NCI-H2107 (cell line): ENCODE results near the gene TPPP3.
A peak's percentile ranks its signal among the peaks of the same experiment; 100 is the strongest.

Source experiments
- DNase-seq: peaks from one replicate; lab custom pipeline; 2025; lab: John Stamatoyannopoulos, UW

The TPPP3 gene

GRCh38 chr16:67404740-67405226 lies 11.5 kb upstream of the TPPP3 start:
- no peak for DNase-seq

- DNase-seq, result no peak
Measured at GRCh38 chr16:67403976-67404555, 10.8 kb upstream of the TPPP3 start.

DNA sequence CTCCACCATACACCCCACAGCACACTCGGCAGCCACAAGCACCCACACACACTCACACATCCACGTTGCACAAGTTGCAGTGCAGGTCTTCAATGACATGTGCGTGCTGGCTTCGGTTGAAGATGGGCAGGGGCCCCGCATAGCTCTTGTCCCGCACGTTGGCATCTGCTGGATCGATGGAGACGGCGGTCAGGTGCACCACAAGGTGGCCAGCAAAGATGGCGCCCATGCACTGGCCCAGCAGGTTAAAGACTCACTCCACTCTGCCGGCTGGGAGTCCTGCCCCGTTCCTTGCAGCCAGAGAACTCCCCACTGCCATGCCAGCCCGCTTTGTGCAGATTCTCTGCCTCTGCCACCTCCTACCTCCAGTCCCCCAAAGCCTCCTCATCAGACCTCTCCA lies 7.6 kb upstream of the TPPP3 start:
- DNase-seq, result no peak

GRCh38 chr16:67399749-67400704 lies 6.7 kb upstream of the TPPP3 start:
- DNase-seq, result peak; percentile 53

DNA sequence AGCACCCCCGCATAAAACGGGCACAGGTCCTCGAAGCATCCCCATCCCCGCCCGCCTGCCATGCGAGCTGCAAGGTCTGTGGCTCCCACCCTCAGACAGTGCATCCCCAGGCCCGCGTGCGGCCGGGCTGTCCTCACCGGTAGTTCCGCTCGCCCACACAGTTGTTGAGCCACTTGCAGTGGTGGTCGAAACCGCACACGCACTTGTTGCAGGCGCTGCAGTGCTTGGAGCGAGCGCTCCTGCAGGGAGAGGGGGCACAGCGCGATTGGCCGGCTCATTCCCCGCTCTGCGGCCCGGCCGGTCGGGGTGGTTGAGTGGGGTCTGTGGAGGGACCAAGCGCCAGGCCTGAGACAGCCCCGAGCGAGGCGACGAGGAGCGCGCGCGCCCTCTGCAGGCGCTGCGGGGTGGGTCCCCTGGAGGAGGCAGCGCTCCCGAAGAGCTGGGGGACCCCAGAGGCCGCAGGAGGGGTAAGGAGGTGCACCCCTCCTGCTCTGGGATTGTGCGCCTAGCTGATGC lies 6.0 kb upstream of the TPPP3 start:
- no peak for DNase-seq

DNA sequence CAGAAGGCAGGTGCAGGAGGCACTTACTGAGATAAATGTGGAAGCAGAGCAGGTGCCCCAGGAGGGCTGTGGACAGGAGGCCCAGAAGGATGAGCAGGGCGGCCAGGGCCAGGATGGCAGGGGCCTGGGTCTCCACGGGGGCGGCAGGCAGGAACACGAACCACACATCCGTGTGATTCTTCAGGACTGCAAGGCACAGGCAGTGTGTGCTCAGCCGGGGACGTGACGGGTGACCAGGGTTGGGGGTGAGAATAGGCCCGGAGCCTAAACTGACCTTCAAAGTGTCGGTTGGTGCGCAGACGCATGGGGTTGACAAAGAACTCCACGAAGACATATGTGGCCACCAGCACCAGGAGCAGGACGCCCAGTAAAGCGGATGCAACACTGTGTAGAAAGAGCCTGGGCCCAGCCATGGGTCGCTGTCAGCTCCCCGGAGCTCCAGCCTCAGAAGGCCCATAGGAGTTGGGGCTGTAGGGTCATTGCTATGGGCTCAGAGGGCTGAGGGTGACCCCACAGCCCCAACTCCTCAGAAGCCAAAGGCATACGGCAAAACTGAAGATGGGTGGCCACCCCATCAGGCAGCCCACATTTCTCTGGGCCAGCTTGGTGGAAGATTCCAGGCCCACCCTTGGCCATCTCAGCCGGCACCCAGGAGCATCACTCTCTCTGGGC lies 5.4 kb upstream of the TPPP3 start:
- DNase-seq, result no peak

GRCh38 chr16:67397812-67398545 lies 4.7 kb upstream of the TPPP3 start:
- peak; percentile 49 for DNase-seq

DNA sequence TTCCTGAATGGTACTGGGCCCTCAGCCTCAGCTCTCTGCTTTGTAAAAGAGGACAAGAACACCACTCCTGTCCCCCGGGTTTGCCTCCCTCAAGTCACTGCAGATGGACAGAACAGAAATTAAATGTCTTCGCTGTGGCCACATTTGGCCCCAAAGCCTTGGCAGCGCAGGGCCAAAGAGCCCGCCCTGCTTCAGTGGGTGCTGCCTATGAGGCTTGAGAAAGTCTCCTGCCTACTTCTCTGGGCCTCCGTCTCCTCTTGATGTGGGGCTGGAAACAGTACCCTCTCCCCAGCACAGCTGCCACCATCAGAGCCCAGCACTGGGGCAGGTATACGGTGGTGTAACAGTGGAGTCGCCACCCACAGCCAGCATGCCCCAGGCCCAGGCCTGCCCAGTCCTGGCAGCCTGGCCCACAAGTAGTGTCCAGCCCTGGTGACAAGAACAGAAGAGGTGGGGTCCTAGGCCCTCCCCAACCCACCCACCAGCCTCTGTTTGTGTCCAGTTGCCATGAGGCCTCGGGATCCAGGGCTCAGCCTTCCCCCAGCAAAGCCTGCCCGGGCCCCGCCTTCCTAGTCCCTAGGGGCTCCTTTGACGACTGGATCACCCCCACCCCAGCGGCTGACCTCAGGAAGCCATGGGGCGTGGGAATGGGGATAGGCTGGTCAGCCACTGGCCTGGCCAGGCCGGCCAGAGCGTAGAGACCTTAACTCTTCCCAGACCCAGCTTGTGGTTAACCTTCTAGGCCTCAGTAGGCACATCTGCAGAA lies 3.9 kb upstream of the TPPP3 start:
- DNase-seq, result no peak

GRCh38 chr16:67396159-67397035 lies 3.1 kb upstream of the TPPP3 start:
- DNase-seq, result peak; percentile 91

GRCh38 chr16:67395458-67396158 lies 2.3 kb upstream of the TPPP3 start:
- peak; percentile 90 for DNase-seq

GRCh38 chr16:67395105-67395457 lies 1.8 kb upstream of the TPPP3 start:
- no peak for DNase-seq

DNA sequence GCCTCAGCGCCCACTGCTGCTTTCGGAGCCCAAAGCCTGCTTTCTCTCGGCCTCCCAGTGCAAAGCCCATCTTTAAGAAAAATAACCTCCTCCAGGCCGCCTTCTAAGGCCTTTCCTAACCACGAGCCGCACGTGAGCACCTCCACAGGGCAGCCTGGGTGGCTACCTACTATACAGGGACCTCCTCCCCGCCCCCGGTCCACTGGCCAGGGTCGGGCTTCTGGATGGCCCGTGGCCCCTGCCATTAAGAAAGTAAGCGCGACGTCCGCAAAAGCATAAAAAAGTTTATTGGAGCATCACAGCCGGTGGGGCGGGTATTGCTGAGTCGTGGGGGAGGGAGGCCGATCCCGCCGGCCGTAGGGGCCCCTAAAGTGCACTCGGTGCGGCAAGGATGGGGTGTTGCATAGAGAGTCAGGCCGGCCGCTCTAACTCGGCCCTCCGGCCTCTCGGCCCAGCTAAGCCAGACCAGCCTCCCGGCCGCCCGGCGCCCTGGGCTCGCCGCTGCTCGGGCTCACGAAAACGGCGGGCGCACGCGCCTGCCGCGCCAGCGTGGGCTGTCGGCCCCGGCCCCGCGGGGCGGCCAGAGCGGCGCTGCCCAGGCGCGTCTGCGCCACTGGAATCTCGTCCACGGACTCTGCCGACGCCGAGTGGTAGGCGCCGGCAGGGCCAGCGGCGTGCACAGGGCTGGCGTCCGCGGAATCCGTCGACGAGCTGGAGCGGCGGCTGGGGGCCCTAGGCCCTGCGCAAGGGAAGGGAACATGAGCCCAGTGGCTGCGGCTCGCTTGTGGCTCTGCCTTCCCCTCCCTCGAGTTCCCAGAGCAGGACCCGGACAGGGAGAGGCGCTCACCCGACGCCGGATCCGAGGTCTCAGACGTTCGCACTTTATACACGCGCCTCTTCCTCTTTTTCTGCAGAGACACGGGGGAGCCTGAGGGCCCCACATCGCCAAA lies 1.1 kb upstream of the TPPP3 start:
- DNase-seq, result no peak

GRCh38 chr16:67393788-67394154 lies 473 bp upstream of the TPPP3 start:
- DNase-seq, result no peak

GRCh38 chr16:67392301-67393059 lies 818 bp downstream of the TPPP3 start:
- no peak for DNase-seq

GRCh38 chr16:67391424-67392300 lies 1.6 kb downstream of the TPPP3 start:
- no peak for DNase-seq

DNA sequence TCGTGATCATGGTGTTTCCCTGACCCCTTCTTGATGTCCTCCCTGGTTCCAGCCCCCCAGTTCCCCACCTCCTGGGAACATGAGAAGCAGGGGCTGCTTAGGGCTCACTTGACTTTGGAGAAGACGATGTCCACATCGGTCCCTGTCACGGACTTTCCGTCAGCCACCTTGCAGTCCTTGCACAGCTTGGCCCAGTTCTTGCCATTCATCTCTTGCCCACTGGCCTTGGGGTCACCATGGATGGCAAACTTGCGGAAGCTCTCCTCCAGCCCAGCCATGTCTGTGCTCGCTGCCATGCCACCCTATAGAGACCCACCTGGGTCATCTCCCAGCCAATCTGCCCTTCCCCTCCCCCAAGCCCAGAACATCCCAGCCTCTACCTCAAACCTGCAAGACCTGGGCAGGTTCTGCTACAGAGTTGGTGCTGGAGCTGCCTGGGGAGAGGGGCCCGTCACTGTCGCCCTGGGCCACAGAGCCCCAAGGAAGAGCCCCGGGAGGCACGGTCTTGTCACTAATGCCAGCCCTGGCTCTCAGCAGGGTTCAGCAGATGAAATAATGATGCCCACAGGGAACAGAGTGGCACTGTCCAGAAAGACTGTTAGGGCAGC lies 2.4 kb downstream of the TPPP3 start:
- no peak for DNase-seq
